Peyer's patch (tissue), 4 donors: ENCODE results near the gene TCTN1. TPM values are rescaled to one million over a fixed set of nuclear protein-coding genes. Genes with fewer than 3 reads are reported as not detected.
"Not testable (repeated sequence)": the region's sequence is repeated elsewhere in the genome, so short reads cannot be mapped to it uniquely, and the experiment has no call there.

Experiments
- DNase-seq, 3 donors: peaks; one replicate each; pipeline ENCODE4 v3.0.0-alpha.2; 2017 to 2019
- H3K27ac ChIP-seq, 4 donors: fragments of 200-600 bp; sonication (generic); one replicate each; pipeline ENCODE4 v1.5.1; 2016 to 2019
- H3K27me3 ChIP-seq, 2 donors: fragments of 200-600 bp; sonication (generic); one replicate each; pipeline ENCODE4 v1.5.1; 2019
- H3K36me3 ChIP-seq, 3 donors: fragments of 200-600 bp; sonication (generic); one replicate each; pipeline ENCODE4 v1.5.1; 2016 to 2019
- H3K4me1 ChIP-seq, 4 donors: fragments of 200-600 bp; sonication (generic); one replicate each; pipeline ENCODE4 v1.5.1; 2016 to 2019
- H3K4me3 ChIP-seq, 4 donors: fragments of 200-600 bp; sonication (generic); 1 replicate in 3 of 4; 2 replicates in 1 of 4; pipeline ENCODE4 v1.5.1; 2016 to 2019; ENCODE audit warnings: mild to moderate bottlenecking in 1 of 4
- H3K9me3 ChIP-seq, 4 donors: fragments of 200-600 bp; sonication (generic); one replicate each; pipeline ENCODE4 v1.5.1; 2016 to 2019; ENCODE audit warnings: mild to moderate bottlenecking in 1 of 4
- POLR2A ChIP-seq, 2 donors: fragments of 450-650 bp; IDR thresholded peaks; one replicate each; pipeline ENCODE4 v1.5.1; 2017; ENCODE audit warnings: antibody characterized with exemption in 2 of 2, mild to moderate bottlenecking in 2 of 2, moderate library complexity in 2 of 2
- total RNA-seq, 4 donors: library from RNA; depleted of rRNA; stranded (reverse); fragments of >200 nt; gene quantifications; one replicate each; pipeline ENCODE4 v1.1.0, GENCODE V29; 2016
- TF ChIP-seq, protein P1 (sequence below), 6 experiments: fragments of 450-650 bp in 4 of 6; fragments of 200-600 bp in 2 of 6; sonication (generic) in 1 of 6; IDR thresholded peaks; one replicate each; pipeline ENCODE4 v1.5.1; 2017 to 2019; ENCODE audit warnings: antibody characterized with exemption in 6 of 6, mild to moderate bottlenecking in 3 of 6, moderate library complexity in 1 of 6

The TCTN1 gene
- 10 to 100 TPM in 2 of 4 donors, 1 to 10 TPM in 2; 9.1 to 53.6 (median 9.7) TPM for total RNA-seq

DNA sequence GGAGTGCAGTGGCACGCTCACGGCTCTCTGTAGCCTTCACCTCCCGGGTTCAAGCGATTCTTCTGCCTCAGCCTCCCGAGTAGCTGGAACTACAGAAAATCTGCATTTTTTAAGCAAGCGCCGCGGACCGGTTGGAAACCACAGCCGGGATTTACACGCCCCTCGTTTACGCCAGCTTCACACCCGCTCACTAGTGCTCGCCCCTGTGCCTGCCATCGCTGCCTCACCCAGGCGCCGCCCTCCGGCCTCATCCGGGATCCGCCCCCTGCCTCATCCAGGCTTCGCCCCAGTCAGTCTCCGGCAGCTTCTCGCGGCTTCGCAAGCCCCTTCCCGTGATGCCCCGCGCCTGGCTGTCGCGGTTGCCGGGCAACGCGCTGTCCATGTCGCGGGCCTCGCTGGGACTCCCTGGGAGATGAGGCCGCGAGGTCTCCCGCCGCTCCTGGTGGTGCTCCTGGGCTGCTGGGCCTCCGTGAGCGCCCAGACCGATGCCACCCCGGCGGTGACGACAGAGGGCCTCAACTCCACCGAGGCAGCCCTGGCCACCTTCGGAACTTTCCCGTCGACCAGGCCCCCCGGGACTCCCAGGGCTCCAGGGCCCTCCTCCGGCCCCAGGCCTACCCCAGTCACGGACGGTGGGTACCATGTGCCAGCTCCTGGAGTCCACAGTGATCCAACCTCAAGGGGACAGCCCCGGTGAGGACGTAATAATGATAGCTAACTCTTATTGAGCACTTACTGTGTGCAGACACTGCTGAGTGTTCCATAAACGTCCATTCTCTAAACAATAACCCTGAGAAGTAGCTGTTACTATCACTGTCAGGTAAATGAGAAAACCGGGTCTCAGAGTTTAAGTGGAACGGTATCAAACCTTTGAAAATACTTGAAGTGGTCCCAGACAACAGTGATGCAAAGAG, at the start of gene TCTN1:
TSS of gene TCTN1 (plus strand) at position 359 of the 914 bp plus-strand sequence. CDS start at position 413, 54 bp downstream.
- Histone ChIP-seq H3K4me3 (peak within 1 kb of the TSS; percentile 52 to 91 (median 63)), H3K36me3 (no peaks in the 10 kb centered on the region), H3K27ac (peak within 1 kb of the TSS; percentile 68 to 85 (median 72)), H3K27me3 (no peaks in the 10 kb centered on the region), H3K4me1 (peaks cover 0 to 7% (median 0%) of the 10 kb centered on the region in 4 donors), H3K9me3 (no peaks in the 10 kb centered on the region)
- TF ChIP-seq POLR2A (IDR thresholded peaks at IDR 0.05), result no peak
- TF ChIP-seq, protein P1, sequence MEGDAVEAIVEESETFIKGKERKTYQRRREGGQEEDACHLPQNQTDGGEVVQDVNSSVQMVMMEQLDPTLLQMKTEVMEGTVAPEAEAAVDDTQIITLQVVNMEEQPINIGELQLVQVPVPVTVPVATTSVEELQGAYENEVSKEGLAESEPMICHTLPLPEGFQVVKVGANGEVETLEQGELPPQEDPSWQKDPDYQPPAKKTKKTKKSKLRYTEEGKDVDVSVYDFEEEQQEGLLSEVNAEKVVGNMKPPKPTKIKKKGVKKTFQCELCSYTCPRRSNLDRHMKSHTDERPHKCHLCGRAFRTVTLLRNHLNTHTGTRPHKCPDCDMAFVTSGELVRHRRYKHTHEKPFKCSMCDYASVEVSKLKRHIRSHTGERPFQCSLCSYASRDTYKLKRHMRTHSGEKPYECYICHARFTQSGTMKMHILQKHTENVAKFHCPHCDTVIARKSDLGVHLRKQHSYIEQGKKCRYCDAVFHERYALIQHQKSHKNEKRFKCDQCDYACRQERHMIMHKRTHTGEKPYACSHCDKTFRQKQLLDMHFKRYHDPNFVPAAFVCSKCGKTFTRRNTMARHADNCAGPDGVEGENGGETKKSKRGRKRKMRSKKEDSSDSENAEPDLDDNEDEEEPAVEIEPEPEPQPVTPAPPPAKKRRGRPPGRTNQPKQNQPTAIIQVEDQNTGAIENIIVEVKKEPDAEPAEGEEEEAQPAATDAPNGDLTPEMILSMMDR (IDR thresholded peaks at IDR 0.05), result peak in 5 of 6 experiments; percentile 2 to 21 (median 6)
- DNase-seq, result peak; percentile 96 to 99 (median 98)

DNA sequence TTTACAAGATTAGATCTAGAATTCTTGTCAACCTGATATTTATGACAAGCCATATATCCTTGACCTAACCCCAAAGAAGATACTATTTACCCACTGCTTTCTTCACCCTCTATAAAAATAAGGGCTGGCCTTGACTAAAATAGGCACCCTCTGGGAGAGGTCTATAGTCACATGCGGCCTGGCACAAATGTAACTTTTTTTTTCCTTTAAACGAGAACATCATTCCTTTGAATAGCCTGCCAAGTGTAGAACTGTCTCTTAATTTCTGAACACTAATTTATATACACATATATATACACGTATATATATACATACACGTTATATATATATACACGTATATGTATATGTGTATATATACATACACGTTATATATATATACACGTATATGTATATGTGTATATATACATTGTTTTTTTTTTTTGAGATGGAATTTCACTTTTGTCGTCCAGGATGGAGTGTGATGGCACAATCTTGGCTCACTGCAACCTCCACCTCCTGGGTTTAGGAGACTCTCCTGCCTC, 49.4 kb upstream of the TCTN1 start:
- no peak for DNase-seq
- no peak for TF ChIP-seq POLR2A (IDR thresholded peaks at IDR 0.05)
- TF ChIP-seq, protein P1 (IDR thresholded peaks at IDR 0.05), result no peak
- Histone ChIP-seq H3K36me3 (no peaks in the 10 kb centered on the region), H3K27me3 (no peaks in the 10 kb centered on the region), H3K27ac (peak overlapping the region in 2 of 4 donors; percentile 2 to 29), H3K4me3 (no peak overlapping the region), H3K4me1 (peaks cover 0 to 52% (median 7%) of the 10 kb centered on the region in 4 donors), H3K9me3 (no peaks in the 10 kb centered on the region)

DNA sequence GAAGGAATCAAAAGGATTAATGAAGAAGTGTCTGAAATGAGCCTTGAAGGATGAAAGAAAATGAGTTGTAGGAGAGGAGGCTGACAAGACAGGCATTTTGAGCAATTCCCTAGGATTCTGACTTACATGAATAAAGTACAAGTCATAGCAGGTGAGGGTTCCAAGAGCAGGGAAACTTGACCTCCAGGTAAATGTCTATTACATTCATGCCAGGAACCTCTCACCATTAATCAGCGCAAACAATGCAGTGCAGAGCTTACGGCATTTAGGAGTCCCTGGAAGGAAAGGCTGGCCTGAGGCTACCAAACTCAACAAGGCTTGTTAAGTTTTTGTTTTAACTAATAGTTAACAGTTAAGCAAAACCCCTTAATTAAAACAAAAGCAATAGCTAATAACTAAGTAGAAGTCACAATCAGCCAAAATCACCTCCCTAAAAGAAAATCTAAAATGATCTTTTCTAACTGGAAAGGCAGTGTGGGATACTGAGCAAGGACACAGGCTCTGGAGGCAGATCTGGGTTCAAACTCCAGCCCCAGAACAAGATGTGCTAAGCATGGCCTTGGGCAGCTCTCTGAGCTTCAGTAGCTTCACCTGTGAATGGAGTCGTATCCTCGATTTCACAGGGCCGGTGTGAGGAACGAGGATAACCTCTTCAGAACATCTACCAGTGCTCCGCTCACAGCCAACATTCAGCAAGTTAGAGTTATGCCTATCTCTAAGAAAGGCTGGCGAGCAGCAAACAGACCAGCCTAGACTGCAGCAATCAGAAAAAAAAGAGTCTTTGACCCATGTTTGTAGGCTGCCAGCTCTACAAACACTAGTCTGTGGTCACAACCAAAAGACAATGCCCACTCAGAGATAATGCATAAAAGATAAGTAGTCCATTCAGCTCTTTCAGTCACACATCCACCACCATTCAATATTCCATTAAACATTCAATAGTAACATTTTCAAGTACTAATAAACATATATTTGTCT, 47.7 kb upstream of the TCTN1 start:
- H3K27me3 ChIP-seq, result no peaks in the 10 kb centered on the region
- TF ChIP-seq, protein P1 (IDR thresholded peaks at IDR 0.05), result no peak
- TF ChIP-seq POLR2A (IDR thresholded peaks at IDR 0.05), result no peak
- H3K9me3 ChIP-seq, result peaks cover 0 to 4% (median 0%) of the 10 kb centered on the region in 4 donors
- peaks cover 0 to 48% (median 7%) of the 10 kb centered on the region in 4 donors for H3K4me1 ChIP-seq
- DNase-seq, result no peak
- no peak overlapping the region for H3K4me3 ChIP-seq
- no peaks in the 10 kb centered on the region for H3K36me3 ChIP-seq
- peak overlapping the region in 1 of 4 donors; percentile 35 for H3K27ac ChIP-seq

DNA sequence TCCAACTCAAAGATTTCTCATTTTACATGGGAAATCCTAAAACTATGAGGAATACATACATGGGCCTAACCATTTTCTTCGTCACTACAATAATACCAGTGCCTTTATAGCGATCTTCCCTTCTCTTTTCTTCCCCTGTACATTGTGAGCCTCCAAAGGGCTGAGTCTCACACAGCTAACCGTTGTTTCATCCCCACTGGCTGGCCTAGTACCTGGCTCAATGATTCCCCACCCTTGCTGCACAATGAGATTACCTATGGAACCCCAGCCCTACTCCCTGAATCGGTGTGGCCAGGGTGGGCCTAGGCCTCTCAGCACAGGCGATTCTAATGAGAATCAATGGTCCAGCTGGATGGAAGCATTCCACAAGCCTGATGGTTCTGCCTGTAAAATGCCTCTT, 46.9 kb upstream of the TCTN1 start:
- peaks cover 0 to 11% (median 0%) of the 10 kb centered on the region in 4 donors for H3K9me3 ChIP-seq
- no peak overlapping the region for H3K27ac ChIP-seq
- H3K36me3 ChIP-seq, result no peaks in the 10 kb centered on the region
- peaks cover 0 to 40% (median 6%) of the 10 kb centered on the region in 4 donors for H3K4me1 ChIP-seq
- DNase-seq, result no peak
- H3K4me3 ChIP-seq, result no peak overlapping the region
- no peak for TF ChIP-seq POLR2A (IDR thresholded peaks at IDR 0.05)
- TF ChIP-seq, protein P1 (IDR thresholded peaks at IDR 0.05), result no peak
- H3K27me3 ChIP-seq, result no peaks in the 10 kb centered on the region

DNA sequence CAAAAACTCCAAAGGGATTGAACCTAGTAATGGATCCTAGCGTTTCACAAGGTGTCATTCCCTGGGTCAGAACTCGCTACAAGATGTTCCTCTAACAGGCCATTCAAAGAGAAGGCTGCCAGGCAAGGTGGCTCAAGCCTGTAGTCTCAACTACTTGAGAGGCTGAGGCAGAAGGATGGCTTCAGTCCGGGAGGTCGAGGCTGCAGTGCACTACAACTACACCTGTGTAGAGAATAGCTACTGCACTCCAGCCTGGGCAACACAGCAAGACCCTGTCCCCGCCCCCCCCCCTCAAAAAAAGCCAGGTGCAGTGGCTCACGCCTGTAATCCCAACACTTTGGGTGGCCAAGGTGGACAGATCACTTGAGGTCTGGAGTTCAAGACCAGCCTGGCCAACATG, 45.2 kb upstream of the TCTN1 start:
- peaks cover 0 to 40% (median 3%) of the 10 kb centered on the region in 4 donors for H3K4me1 ChIP-seq
- DNase-seq, result no peak
- no peaks in the 10 kb centered on the region for H3K36me3 ChIP-seq
- TF ChIP-seq POLR2A (IDR thresholded peaks at IDR 0.05), result no peak
- TF ChIP-seq, protein P1 (IDR thresholded peaks at IDR 0.05), result no peak
- H3K9me3 ChIP-seq, result peaks cover 0 to 12% (median 0%) of the 10 kb centered on the region in 4 donors
- H3K4me3 ChIP-seq, result no peak overlapping the region
- H3K27me3 ChIP-seq, result no peaks in the 10 kb centered on the region
- no peak overlapping the region for H3K27ac ChIP-seq

DNA sequence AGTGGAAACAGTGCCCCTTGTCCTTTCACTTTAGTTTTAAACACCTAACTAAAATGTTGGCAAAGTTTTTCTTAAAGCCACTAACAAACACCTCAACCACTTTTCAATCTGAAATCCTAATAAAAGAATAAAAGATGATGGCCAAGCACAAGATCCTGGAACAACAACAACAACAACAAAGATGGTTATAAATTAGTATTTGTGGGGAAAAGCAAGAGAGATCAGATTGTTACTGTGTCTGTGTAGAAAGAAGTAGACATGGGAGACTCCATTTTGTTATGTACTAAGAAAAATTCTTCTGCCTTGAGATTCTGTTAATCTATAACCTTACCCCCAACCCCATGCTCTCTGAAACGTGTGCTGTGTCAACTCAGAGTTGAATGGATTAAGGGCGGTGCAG, 44.1 kb upstream of the TCTN1 start:
- H3K27me3 ChIP-seq, DNase-seq, H3K27ac ChIP-seq, H3K36me3 ChIP-seq, H3K4me3 ChIP-seq: not testable (repeated sequence)
- Histone ChIP-seq H3K9me3 (peaks cover 0 to 12% (median 0%) of the 10 kb centered on the region in 4 donors), H3K4me1 (peaks cover 0 to 39% (median 3%) of the 10 kb centered on the region in 4 donors)

DNA sequence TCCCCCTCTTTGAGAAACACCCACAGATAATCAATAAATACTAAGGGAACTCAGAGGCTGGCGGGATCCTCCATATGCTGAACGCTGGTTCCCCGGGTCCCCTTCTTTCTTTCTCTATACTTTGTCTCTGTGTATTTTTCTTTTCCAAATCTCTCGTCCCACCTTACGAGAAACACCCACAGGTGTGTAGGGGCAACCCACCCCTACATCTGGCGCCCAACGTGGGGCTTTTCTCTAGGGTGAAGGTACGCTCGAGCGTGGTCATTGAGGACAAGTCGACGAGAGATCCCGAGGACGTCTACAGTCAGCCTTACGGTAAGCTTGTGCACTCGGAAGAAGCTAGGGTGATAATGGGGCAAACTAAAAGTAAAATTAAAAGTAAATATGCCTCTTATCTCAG, 43.1 kb upstream of the TCTN1 start:
- not testable (repeated sequence) for DNase-seq, H3K4me3 ChIP-seq, H3K27ac ChIP-seq, H3K27me3 ChIP-seq, H3K36me3 ChIP-seq
- H3K4me1 ChIP-seq, result peaks cover 0 to 39% (median 7%) of the 10 kb centered on the region in 4 donors
- peaks cover 0 to 12% (median 0%) of the 10 kb centered on the region in 4 donors for H3K9me3 ChIP-seq
